HG02938 (cell line): Measurements from ENCODE around the gene BBS9.
"Not testable (repeated sequence)": the region's sequence is repeated elsewhere in the genome, so short reads cannot be mapped to it uniquely, and the experiment has no call there.

ENCODE experiments used
- ATAC-seq: cut with Tn5 transposase; IDR thresholded peaks from one replicate; pipeline ENCODE4 v1.9.1; 2021; ENCODE audit warnings: mild to moderate bottlenecking, moderate library complexity; ENCODE audit not compliant: unreplicated experiment

The BBS9 gene

GRCh38 chr7:33485747-33486493 lies 356.6 kb downstream of the BBS9 start:
- no peak for ATAC-seq

DNA sequence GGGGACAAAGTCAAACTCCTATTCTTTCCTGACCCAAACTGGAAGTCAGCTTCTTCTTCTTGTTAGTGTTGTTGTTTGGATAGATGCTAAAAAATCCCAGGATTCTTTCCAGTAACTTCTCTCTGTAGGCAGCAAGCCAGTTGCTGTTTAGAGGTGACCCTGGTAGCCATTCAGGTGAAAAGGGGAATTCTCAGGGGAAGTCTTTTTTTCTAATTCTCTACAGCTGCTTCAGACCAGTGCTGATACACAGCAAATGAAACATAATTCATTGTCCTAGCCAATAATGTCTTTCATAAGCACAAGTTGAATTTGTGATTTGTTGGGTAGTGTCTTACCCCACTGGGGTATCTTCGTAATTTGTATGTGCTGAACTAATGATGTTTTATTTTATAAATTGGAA lies 357.3 kb downstream of the BBS9 start:
- ATAC-seq: no peak

DNA sequence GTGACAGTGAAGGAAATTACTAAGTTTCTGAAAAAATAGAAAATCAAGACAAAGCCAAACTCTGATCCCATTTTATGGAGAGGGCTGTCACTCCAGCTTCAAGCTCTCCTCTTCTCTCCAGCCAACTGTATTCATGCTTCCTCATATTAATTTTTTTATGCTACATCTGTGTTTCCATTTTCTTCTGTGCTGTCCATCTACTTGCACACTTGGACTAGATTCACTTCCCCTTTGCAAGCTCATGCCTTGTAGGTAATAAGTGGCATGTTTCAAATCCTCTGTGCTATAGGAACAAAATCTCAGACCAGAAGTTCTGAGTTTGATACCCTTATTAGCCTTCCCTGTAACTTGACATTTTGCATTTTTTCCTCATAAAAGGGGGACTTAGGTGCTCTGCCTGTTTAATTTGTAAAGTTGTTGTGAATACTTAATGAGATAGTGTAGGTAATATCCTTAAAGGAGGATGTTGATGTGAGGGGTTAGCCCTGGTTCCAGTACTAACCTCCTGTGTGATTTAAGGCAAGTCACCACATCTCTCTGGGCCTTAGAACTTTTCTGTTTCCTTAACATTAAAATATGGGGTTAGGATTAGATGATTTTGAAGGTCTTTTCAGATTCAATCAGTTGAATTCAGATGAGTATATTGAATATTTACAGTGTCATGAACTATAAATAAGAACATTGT lies 358.8 kb downstream of the BBS9 start:
- ATAC-seq: no peak

GRCh38 chr7:33494474-33494873 lies 365.1 kb downstream of the BBS9 start:
- ATAC-seq: no peak

- no peak for ATAC-seq
These were observed 365.8 kb downstream of the BBS9 start for GRCh38 chr7:33495207-33495606.

DNA sequence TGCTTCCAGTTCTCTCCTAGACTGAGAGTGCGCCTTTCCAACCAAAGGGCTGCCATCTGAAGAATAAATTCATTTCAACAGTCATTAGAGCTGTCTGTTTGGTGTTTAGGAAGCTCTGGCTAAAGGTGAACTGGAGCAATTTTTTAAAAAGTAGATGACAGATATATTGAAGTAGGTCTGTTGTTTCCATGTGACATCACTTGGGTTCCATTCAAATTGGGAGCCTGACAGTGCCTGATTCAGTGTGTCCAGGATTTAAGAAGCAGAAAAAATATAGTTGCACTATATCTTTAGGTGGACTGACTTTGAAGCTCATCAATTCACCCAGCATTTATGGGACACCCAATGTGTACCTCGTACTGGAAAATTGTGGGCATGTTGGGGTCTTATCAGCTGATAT lies 367.7 kb downstream of the BBS9 start:
- ATAC-seq: no peak

DNA sequence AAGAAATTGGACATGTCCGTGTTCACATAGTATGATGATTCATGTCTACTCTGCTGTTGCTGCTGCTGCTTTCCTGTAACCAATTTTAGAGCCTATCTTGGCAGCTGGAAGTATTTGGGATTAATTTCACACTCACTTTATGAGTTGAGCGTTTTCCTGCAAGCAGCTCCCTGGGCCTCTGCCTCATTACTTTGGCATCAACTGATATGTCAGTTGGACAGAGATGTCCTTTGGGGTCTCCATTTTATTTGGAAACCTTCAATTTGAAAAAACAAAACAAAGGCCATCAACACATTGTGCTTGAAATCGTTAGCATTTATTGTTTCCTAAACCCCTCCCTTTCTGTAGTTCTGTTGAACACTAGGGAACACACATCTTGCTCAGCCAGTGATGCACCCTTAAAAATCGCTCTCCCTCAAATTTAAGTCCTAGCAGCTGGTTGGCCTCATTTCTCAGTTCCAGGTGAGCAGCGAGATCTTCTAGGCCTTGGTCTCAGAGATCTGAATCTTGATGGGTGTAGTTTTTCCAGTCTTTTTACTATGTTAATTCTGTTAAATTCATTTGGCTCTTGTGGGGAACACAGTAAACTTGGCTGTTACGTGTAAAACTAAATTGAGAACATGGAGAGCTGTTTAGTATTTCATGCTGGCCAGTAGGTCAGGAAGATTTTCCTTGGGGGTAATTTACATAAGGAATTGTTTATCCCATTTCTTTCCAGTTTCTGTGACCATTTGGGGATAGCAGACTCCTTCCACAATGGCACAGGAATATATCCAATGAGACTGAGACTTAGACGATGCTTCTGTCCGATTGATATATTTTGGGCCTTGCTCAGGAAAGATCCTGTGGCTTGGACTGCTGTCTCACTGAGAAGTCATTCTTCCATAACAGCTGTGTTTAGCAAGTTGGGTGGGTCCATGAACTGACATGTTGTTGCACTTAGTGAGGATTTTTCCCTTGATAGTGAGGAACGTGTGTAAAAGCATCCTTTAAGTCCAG lies 371.6 kb downstream of the BBS9 start:
- ATAC-seq: no peak

DNA sequence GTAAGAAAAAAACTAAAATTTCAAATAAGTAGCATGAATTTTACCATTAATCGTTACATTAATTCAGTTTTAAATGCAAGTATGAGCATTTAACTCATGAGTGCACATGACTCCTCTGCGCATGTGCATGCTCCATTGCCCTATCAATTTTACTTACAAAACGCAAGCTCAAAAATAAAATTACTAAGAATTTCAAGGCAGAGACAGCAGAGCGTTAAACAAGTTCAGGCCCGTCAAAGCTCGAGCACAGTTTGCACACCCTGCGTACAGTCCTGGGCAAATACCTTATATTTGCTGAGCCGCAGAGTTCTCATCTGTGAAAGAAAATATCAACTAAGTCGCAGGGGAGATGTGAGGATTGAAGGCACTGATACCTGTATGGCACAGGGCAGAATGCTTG lies 373.6 kb downstream of the BBS9 start:
- ATAC-seq: no peak

GRCh38 chr7:33503736-33504135 lies 374.4 kb downstream of the BBS9 start:
- ATAC-seq: no peak

DNA sequence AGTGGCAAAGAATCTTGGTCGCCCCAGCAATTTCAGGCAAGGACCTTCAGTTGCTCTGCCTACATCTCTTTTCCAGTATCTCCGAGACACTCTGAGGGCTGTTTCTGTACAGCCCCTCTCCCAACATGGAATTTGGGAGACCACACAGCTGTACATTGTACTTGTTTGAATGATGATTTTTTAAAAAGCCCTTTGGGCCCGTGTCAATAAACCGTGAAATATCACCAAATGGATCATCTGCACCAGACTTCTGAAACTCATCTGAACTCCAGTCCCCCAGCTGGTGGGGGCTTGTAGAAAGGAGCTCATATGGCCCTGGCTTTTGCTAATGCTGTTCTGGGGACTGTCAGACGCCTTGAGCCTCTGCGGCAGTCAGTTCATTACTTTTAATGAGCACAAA lies 374.9 kb downstream of the BBS9 start:
- no peak for ATAC-seq

DNA sequence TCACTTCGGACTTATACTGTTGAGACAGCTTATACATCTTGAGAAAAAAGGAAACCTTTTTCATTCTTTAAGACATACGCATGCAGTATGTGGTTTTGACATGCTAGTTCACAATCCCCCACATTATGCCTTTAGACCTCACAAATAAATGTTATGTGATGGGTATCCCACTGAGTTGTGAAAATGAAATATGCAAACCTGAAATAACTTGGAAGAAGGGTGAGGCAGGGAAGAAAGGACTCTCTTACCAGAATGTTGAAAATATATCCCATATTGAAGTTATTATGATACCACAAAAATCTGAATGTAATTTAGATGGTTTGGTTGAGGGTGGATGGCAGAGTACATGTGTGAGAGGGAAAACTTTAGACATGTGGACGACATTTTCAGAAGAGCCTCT lies 379.8 kb downstream of the BBS9 start:
- no peak for ATAC-seq

GRCh38 chr7:33511778-33512177 lies 382.4 kb downstream of the BBS9 start:
- ATAC-seq: no peak

DNA sequence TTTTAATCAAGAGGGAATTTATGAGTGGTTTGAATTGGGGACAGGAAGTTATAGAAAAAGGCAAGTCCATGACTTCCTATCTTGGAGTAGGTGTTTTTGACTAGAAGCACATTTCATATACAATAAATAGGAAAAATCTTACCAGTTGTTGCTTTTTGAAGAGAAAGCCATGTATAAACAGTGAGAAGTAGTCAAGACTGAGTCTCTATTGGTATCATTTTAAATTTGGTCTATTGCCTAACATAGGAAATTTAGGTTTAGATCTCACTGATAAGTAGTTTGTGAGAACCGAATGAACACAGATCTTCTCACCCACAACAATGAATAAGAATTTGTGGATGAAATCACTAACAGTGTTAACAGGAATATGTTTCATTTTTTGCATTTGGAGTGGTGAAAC lies 387.2 kb downstream of the BBS9 start:
- ATAC-seq: no peak

- ATAC-seq: no peak
These were observed 387.8 kb downstream of the BBS9 start for GRCh38 chr7:33517191-33517590.

DNA sequence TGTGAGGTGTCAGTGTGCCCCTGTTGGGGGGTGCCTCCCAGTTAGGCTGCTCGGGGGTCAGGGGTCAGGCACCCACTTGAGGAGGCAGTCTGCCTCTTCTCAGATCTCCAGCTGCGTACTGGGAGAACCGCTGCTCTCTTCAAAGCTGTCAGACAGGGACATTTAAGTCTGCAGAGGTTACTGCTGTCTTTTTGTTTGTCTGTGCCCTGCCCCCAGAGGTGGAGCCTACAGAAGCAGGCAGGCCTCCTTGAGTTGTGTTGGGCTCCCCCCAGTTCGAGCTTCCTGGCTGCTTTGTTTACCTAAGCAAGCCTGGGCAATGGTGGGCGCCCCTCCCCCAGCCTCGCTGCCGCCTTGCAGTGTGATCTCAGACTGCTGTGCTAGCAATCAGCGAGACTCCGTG lies 397.6 kb downstream of the BBS9 start:
- ATAC-seq: not testable (repeated sequence)

DNA sequence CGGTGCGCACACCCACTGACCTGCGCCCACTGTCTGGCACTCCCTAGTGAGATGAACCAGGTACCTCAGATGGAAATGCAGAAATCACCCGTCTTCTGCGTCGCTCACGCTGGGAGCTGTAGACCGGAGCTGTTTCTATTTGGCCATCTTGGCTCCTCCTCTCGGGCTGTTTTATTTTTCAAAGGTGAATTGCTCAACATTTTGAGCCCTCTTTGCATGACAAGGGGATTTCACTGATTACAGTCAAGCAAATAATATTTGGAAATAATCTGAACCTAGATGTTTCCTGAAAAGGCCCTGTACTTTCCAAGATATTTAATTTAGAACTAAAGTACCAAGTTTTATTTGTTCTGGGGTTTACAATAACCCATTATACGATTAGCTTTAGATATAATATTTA lies 398.2 kb downstream of the BBS9 start:
- ATAC-seq: not testable (repeated sequence)

DNA sequence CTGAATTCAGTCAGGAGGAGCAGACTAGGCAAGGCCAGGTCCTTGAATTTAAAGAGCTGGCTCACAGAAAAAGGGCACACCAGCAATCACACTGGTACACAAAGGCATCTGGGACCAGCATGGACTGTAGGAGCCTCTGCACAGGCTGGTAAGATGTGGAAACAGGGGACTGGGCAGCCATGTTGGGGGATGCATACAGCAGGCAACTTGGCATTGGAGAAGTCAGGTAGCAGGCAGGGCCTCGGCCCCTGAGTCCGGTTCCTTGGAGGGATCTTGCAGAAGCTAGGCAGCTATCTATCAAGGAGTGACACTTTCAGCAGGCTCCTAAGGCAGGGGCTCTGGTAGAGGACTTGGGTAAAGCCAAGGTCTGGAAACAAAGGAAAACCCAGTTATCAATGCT lies 399.7 kb downstream of the BBS9 start:
- ATAC-seq: no peak

DNA sequence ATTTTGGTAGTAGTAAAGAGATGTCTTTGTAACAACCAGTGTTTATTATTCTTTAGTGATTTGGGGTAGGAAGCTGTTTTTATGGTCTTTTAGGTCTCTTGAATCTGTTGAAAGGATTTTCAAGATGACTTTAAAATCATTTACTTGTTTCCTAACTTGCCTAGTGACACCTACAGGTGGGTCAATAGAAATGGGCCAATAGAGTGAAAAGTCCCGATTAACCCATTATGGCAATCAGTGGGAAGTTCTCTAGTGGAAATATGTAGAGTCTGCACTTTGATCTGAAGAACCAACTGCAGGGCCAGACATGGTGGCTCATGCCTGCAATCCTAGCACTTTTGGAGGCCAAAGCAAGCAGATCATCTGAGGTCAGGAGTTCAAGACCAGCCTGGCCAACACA lies 401.3 kb downstream of the BBS9 start:
- ATAC-seq: no peak

DNA sequence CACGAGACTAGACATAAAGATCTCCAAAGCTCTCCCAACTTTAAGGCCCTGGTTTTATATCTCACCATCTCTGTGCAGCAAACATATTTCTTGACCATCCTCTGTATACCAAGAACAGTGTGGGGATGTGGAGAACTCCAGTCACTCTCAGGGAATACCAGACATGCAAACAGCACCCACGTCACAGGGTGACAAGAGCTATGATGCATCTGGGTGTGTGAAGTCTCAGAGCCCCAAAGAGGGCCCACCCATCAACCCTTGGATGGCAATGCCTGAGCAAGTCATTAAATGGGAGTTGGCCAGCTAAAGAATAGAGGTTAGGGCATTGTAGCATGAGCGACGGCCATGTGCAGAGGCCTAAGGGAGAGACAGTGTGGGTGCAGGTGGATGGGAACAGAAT lies 402.5 kb downstream of the BBS9 start:
- ATAC-seq: no peak

DNA sequence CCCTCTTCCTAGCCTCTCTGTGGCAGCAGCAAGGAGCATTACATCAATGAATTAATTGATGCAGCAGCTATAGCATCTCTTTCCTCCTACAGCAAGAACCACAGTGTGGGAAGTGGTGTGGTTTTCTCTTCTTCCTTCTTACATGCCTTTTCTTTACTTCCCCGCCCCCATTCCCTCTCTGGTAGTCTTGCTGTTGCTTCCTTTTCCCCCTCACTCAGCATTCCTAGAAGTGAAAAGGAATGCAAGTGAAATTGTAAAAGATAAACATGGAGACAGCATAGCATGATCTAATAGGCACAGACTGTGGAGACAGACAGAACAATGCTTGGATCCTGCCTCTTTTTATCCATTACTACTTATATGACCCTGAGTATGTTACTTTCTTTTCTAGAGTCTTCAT lies 405.5 kb downstream of the BBS9 start:
- no peak for ATAC-seq

DNA sequence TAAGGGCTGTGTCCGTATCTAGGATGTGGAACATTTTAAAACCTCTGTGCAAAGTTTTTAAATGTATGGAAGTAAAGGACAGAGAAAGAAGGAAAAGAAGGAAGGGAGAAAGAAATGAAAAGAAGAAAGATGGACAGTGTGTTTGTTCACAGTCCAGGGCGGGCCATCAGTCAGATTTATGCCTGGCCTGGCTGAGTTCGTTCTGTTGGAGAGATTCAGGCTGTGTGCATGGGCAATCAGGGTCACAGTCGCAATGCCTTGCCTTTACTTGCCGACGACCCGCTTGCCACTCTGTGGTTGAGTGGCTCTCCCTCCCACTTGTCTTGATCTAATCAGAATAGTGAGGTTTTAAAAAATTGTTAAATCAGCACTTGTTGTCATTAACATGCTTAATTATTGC lies 406.6 kb downstream of the BBS9 start:
- ATAC-seq: no peak
